GM12892 (cell line): ENCODE measurements around the gene LTN1.

Experiments used
- POLR2A ChIP-seq: IDR thresholded peaks from 2 replicates; pipeline ENCODE4 v1.6.1; 2011; ENCODE audit warnings: low read depth, low read length, control low read depth
- POLR2AphosphoS5 ChIP-seq: IDR thresholded peaks from 2 replicates; pipeline ENCODE4 v1.6.1; 2011; ENCODE audit warnings: low read depth, low read length, control low read depth

GRCh38 chr21:28923439-28923975 lies 69.2 kb downstream of the LTN1 start:
- TF ChIP-seq POLR2A (no peak), POLR2AphosphoS5 (no peak)
